Hematopoietic multipotent progenitor cell treated with erythropoietin and hydrocortisone succinate and interleukin-3 and kit ligand, for 15 days (in vitro differentiated cells): ENCODE measurements around the gene EFNB2.

Experiments used
- DNase-seq: peaks from one replicate; pipeline ENCODE4 v3.0.0-alpha.2; 2015; ENCODE audit warnings: low spot score

Gene EFNB2

GRCh38 chr13:106500445-106500844 lies 35.0 kb downstream of the EFNB2 start:
- no peak for DNase-seq

DNA sequence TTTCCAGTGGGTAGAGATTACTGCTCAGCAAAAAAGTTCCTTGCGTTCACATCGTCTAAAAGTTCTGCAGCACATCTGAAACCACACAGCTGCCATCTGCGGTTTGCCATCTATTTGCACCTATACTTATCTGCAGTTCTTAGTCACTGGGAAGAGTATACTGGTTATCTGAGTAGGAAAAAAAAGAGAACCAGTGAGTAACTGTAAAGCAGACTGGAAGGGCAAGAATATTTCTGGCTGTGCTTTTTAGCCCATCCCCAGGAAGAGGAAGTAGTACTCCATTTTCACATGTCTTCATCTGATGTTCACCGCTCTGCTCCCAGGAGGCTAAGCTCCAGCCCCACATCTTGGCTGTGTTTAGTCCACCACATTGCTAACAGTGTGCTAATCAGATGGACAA lies 35.6 kb downstream of the EFNB2 start:
- DNase-seq, result no peak

GRCh38 chr13:106499113-106499512 lies 36.3 kb downstream of the EFNB2 start:
- no peak for DNase-seq

GRCh38 chr13:106498571-106498970 lies 36.9 kb downstream of the EFNB2 start:
- DNase-seq, result no peak

- no peak for DNase-seq
Measured at GRCh38 chr13:106498158-106498557, 37.3 kb downstream of the EFNB2 start.

- DNase-seq, result no peak
Measured at GRCh38 chr13:106497079-106497478, 38.4 kb downstream of the EFNB2 start.

GRCh38 chr13:106496072-106496997 lies 39.1 kb downstream of the EFNB2 start:
- no peak for DNase-seq

GRCh38 chr13:106494936-106495335 lies 40.5 kb downstream of the EFNB2 start:
- DNase-seq, result no peak

DNA sequence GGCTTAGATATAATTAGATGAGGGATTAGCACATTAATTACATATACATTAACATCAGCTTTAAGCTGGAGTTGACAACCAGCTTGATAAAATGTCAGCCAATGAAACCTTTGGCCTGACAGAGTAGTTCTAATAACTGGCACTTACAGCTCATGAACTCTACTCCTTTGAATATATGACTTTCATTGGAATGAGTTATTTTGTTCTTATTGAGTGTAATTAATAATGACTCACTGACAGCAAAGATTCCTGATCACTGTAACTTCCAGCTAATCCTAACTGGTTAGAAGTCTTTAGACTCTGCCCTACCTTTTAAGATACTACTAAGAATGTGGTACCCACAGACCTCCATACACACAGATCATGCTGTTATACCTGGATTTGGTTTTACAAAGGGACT lies 41.0 kb downstream of the EFNB2 start:
- DNase-seq, result no peak

DNA sequence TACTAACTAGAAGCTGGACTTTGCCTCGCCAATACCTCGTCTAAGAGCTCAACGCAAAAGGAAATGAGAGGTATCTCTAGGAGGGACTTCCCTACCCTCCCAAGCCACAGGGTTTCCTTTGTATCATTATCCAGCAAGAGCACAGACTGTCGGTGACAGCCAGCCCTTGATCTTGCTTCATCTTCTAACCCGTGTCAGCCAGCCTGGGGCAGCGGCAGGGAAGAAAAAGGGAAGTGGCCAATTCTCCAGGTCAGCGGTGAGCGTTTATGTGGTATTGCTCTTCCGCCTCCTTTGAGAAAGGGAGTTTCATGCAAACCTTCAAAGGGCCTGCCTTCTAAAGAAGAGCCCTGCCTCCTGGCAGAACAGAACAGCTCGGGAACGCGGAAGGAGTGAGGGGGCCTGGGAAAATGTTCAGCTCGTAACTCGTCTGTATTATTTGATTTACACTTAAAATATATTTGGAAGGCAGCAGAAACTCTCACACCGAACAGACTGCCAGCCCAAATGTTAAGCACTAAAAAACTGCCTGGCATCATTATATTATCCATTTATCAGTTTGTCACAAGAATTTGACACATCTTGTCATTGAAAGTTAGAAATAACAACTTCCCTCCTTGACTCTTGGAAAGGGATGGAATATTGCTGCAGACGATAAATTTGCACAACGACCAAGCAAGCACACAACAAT lies 41.8 kb downstream of the EFNB2 start:
- DNase-seq, result no peak

GRCh38 chr13:106492588-106493475 lies 42.6 kb downstream of the EFNB2 start:
- no peak for DNase-seq

DNA sequence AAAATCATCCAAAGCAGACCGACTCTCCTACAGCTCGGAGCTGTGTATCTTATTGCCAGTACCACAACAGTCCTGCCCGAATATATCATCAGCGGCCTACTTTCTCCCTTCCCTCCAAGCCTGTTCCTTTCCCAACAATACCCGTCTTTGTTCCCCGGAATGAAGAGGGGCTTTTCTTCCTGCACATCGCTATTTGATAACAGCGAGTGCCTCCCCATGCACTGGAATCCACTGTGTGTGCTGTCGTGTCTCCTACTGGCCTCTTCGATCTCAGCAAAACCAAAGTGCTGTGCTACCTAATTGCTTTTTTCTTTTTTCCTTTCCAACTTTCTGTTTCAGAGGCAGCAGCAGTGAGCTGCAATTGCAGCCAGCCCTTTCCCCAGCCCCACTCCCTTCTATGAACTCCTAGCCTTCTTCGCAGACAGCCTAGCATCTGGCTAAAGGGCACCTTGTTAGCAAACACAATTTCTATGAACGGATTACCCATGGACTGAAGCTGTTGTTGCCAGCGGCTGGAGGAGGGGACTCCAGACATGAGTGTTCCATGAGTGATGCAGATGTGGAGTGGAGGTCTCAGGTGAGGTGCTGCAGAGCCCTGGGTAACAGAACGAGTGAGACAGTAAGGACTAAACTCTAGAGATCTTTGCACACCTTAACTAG lies 43.4 kb downstream of the EFNB2 start:
- DNase-seq, result no peak

- DNase-seq, result no peak
Measured at GRCh38 chr13:106491463-106491862, 44.0 kb downstream of the EFNB2 start.

- DNase-seq, result no peak
Measured at GRCh38 chr13:106490569-106491321, 44.7 kb downstream of the EFNB2 start.

GRCh38 chr13:106489849-106490568 lies 45.5 kb downstream of the EFNB2 start:
- no peak for DNase-seq

- DNase-seq, result no peak
Measured at GRCh38 chr13:106488686-106489085, 46.8 kb downstream of the EFNB2 start.

- DNase-seq, result no peak
Measured at GRCh38 chr13:106488076-106488475, 47.4 kb downstream of the EFNB2 start.

DNA sequence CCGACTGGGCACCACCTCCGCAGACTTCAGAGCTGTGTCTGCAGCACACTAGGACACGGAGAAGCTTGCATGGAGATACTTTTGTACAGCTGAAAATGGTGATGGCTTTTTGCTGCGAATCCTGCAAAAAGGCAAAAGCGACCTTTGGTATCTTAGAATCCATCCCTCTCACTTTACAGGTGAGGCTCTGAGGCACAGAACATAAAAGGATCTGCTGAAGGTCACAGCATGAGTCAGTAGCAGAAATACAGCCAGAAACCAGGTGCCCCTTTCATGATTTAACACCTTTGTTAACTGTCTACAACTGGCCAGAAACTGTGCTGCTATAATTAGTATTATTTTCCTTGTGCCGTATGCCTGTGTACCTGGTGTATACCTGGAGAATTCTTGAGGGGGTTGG lies 48.3 kb downstream of the EFNB2 start:
- DNase-seq, result no peak

DNA sequence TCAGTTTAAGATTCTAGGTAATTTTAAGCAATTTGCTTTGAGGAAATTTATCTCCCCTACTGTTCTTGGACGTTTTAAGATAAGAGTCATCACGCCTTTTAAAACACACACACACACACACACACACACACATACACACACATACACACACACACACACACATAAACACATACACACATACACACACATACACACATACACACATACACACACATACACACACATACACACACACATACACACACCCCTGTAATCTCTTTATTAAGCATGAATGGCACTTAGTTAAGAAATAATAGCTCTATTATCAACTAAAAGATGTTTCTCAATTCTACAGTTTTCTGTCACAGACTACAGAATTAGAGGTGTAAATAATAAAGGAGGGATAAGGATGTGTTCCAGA lies 49.2 kb downstream of the EFNB2 start:
- no peak for DNase-seq

- DNase-seq, result no peak
Measured at GRCh38 chr13:106484537-106485193, 50.8 kb downstream of the EFNB2 start.
